Measurements from ENCODE around the gene TEX38.

Gene TEX38

GRCh38 chr1:46721204-46721603 is 49.5 kb downstream of the TEX38 start:
- Mint-ChIP-seq H3K36me3 (peaks cover 1% of the 10 kb centered on the region), H3K4me3 (no peak overlapping the region), H3K9me3 (no peaks in the 10 kb centered on the region), H3K4me1 (peaks cover 31% of the 10 kb centered on the region), H3K27ac (no peak overlapping the region), H3K27me3 (peaks cover 6% of the 10 kb centered on the region)

DNA sequence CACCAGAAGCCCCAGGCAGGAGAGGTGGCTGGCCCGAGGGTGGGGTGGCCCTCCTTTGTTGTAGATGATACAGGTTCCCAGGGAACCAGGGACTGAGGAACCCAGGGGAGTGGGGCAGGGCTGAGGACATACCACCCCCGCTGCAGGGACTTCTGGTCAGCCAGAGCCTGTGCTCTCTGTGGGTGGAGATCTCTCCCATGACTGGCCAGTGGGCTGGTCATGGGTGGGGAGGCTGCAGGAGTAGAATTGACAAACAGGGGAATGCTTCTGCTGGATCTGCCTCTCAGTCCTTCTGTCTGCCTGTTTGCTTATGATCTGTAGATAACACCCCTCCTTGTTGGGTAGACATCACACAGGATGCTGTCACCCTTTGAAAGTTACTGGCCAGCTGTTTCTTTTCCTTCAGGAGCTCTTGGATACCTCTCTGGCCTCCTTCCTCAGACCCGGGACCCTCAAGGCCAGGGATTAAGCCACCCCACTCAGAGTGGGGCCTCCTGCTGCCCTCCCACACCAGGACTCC is 50.1 kb downstream of the TEX38 start:
- peaks cover 1% of the 10 kb centered on the region for H3K36me3 Mint-ChIP-seq
- H3K4me3 Mint-ChIP-seq: no peak overlapping the region
- H3K4me1 Mint-ChIP-seq: peaks cover 25% of the 10 kb centered on the region
- H3K9me3 Mint-ChIP-seq: no peaks in the 10 kb centered on the region
- peaks cover 9% of the 10 kb centered on the region for H3K27me3 Mint-ChIP-seq
- no peak overlapping the region for H3K27ac Mint-ChIP-seq
